ENCODE data around the gene LCN1. TPM values are rescaled to one million over a fixed set of nuclear protein-coding genes. Genes with fewer than 3 reads are reported as not detected.

Gene LCN1
- total RNA-seq, 2 donors from 2014 or later = not detected

- ATAC-seq (no peak), DNase-seq (no peak)
- no peak overlapping the region for H3K27ac ChIP-seq
- intact Hi-C loops (cut with DNase I) = no loop called here
- H3K27me3 ChIP-seq = no peaks in the 10 kb centered on the region
- 62 to 67% methylated on average over 2 of the region's 2 CpGs for WGBS, 2 donors
- TF ChIP-seq CTCF (IDR thresholded peaks at IDR 0.05) = no peak
- TF ChIP-seq POLR2A (IDR thresholded peaks at IDR 0.05) = no peak
- no peaks in the 10 kb centered on the region for H3K4me1 ChIP-seq
- no peak overlapping the region for H3K4me3 ChIP-seq
- no peaks in the 10 kb centered on the region for H3K9me3 ChIP-seq
- H3K36me3 ChIP-seq (replicated peaks in 1 of 2; ENCODE audit: insufficient read depth in 1 of 2, low read depth in 2 of 2) = no peaks in the 10 kb centered on the region
Measured at GRCh38 chr9:135572233-135572632, 51.0 kb downstream of the LCN1 start.

GRCh38 chr9:135573124-135573523, 51.9 kb downstream of the LCN1 start:
- no peaks in the 10 kb centered on the region for H3K36me3 ChIP-seq (replicated peaks in 1 of 2; ENCODE audit: insufficient read depth in 1 of 2, low read depth in 2 of 2)
- no peak for DNase-seq
- intact Hi-C loops (cut with DNase I) = no loop called here
- no peak for ATAC-seq
- 44 to 50% methylated on average over 1 of the region's 1 CpG for WGBS, 2 donors
- no peak overlapping the region for H3K4me3 ChIP-seq
- H3K27ac ChIP-seq = no peak overlapping the region
- H3K27me3 ChIP-seq = no peaks in the 10 kb centered on the region
- TF ChIP-seq CTCF (IDR thresholded peaks at IDR 0.05) (no peak), POLR2A (IDR thresholded peaks at IDR 0.05) (no peak)
- H3K4me1 ChIP-seq = no peaks in the 10 kb centered on the region
- H3K9me3 ChIP-seq = no peaks in the 10 kb centered on the region

GRCh38 chr9:135574331-135574730, 53.1 kb downstream of the LCN1 start:
- 54 to 67% methylated on average over 14 of the region's 14 CpGs for WGBS, 2 donors
- ATAC-seq (no peak), DNase-seq (no peak)
- intact Hi-C loops (cut with DNase I) = no loop called here
- Histone ChIP-seq H3K9me3 (no peaks in the 10 kb centered on the region), H3K27ac (no peak overlapping the region), H3K4me3 (no peak overlapping the region), H3K27me3 (no peaks in the 10 kb centered on the region), H3K4me1 (no peaks in the 10 kb centered on the region), H3K36me3 (replicated peaks in 1 of 2; ENCODE audit: insufficient read depth in 1 of 2, low read depth in 2 of 2) (no peaks in the 10 kb centered on the region)
- TF ChIP-seq POLR2A (IDR thresholded peaks at IDR 0.05) (no peak), CTCF (IDR thresholded peaks at IDR 0.05) (no peak)

GRCh38 chr9:135574943-135575342, 53.7 kb downstream of the LCN1 start:
- no peak for DNase-seq
- WGBS, 2 donors = 75 to 89% methylated on average over 4 to 15 of the region's 15 CpGs
- no peaks in the 10 kb centered on the region for H3K36me3 ChIP-seq (replicated peaks in 1 of 2; ENCODE audit: insufficient read depth in 1 of 2, low read depth in 2 of 2)

More at GRCh38 chr9:135574943-135575342, 53.7 kb downstream of the LCN1 start:
- no peak overlapping the region for H3K27ac ChIP-seq
- TF ChIP-seq POLR2A (IDR thresholded peaks at IDR 0.05) (no peak), CTCF (IDR thresholded peaks at IDR 0.05) (no peak)
- intact Hi-C loops (cut with DNase I) = no loop called here
- no peak overlapping the region for H3K4me3 ChIP-seq
- H3K27me3 ChIP-seq = no peaks in the 10 kb centered on the region
- no peak for ATAC-seq
- H3K9me3 ChIP-seq = no peaks in the 10 kb centered on the region
- no peaks in the 10 kb centered on the region for H3K4me1 ChIP-seq

Other genes starting within 250 kb of the LCN1 start
- gene PPP1R26, start 41.7 kb upstream of the LCN1 start, total RNA-seq = 10 to 100 TPM; 17.8 to 17.9 TPM
- 10 to 100 TPM; 15.8 to 35.0 TPM for gene MRPS2, start 20.8 kb upstream of the LCN1 start, total RNA-seq
- not detected for gene OBP2A, start 24.7 kb downstream of the LCN1 start, total RNA-seq
- gene PAEP, start 40.3 kb downstream of the LCN1 start, total RNA-seq = not detected
- gene GLT6D1, start 118.1 kb downstream of the LCN1 start, total RNA-seq = not detected
- not detected for gene LCN9, start 141.9 kb downstream of the LCN1 start, total RNA-seq
- not detected for gene SOHLH1, start 178.0 kb downstream of the LCN1 start, total RNA-seq
- under 1 TPM; under 0.01 TPM for gene KCNT1, start 180.7 kb downstream of the LCN1 start, total RNA-seq

All from body of pancreas (tissue), 4 donors.